ENCODE data around the gene FNDC11. TPM values are rescaled to one million over a fixed set of nuclear protein-coding genes. Genes with fewer than 3 reads are reported as not detected.

The FNDC11 gene
- total RNA-seq, 4 donors from 2014 or later = 0.12 to 0.39 TPM; not detected in 2

DNA sequence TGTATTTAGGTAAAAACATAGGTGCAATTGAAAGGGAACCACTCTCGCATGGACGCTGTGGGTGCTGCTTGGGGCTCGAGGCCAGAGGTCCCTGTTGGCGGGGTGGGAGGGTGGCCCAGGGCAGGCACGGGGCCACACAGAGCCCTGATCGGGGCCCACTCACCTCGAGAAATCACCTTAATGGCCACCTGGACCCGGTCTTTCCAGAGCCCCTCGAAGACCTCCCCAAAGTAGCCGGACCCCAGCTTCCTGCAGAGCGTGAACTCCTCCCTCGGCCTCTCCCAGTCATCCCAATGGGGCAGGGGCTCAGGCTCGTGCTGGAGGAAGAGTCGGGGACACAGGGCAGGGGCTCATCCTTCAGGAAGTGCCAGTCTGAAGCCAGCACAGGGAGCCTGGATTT, 20.6 kb upstream of the FNDC11 start:
- no peak overlapping the region for H3K4me3 ChIP-seq (ENCODE audit: low read depth, poor library complexity, severe bottlenecking)
- no peak for TF ChIP-seq POLR2A (IDR thresholded peaks at IDR 0.05)
- TF ChIP-seq, protein P1, sequence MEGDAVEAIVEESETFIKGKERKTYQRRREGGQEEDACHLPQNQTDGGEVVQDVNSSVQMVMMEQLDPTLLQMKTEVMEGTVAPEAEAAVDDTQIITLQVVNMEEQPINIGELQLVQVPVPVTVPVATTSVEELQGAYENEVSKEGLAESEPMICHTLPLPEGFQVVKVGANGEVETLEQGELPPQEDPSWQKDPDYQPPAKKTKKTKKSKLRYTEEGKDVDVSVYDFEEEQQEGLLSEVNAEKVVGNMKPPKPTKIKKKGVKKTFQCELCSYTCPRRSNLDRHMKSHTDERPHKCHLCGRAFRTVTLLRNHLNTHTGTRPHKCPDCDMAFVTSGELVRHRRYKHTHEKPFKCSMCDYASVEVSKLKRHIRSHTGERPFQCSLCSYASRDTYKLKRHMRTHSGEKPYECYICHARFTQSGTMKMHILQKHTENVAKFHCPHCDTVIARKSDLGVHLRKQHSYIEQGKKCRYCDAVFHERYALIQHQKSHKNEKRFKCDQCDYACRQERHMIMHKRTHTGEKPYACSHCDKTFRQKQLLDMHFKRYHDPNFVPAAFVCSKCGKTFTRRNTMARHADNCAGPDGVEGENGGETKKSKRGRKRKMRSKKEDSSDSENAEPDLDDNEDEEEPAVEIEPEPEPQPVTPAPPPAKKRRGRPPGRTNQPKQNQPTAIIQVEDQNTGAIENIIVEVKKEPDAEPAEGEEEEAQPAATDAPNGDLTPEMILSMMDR (IDR thresholded peaks at IDR 0.05) = no peak
- 70 to 80% methylated on average over 14 of the region's 14 CpGs for WGBS, 2 donors
- intact Hi-C loops (cut with DNase I; ENCODE audit: low total_unique reads) = no loop called here
- DNase-seq (ENCODE audit: low spot score in 2 of 2) = peak in 1 of 2 donors; percentile 87

DNA sequence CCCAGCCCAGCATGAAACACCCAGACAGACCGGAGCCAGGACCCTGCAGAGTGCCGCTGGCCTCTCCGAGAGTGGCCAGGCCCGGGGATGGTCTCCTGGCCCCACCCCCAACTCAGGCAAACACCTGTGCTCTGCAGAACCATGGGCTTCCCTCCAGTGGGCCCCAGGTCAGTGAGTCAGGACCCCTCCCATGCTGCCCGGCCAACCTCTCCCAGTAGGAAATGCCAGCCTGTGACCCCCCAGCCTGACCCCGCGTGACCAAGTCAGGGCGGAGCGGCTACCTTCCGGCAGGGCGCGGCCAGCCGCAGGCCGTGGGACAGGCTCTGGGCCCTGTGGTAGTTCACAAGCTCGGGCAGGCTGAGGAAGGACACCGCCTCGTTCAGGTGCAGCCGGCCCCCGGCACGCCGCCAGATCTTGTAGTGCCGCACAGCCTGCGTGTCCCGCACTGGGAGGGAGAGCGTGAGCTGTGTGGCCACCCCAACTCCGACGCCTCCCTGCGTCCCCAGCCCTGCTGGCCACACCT, 20.0 kb upstream of the FNDC11 start:
- peak in 1 of 2 donors; percentile 94 for DNase-seq (ENCODE audit: low spot score in 2 of 2)
- no peak overlapping the region for H3K4me3 ChIP-seq (ENCODE audit: low read depth, poor library complexity, severe bottlenecking)
- 33 to 48% methylated on average over 3 to 15 of the region's 28 CpGs for WGBS, 2 donors
- intact Hi-C loops (cut with DNase I; ENCODE audit: low total_unique reads) = no loop called here
- TF ChIP-seq, protein P1 (IDR thresholded peaks at IDR 0.05) = no peak
- no peak for TF ChIP-seq POLR2A (IDR thresholded peaks at IDR 0.05)

DNA sequence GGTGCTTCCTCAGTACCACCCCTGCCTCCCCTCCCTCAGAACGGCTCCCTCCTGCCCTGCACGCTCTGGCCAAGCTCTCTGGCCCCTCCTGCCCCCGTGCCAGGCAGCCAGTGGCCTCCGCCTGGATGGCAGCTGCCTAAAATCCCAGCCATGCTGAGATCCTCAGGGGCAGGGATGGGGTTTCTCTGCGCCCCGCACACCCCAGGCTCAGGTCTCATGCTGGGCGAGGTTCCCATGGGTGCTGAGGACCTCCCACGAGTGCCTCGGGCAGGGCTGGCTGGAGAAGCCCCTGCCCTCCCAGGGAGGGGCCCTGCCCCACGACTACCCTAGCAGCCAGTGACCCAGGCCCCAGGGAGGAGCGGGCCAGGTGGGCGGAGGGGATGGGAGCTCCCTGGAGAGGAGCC, 19.5 kb upstream of the FNDC11 start:
- TF ChIP-seq, protein P1 (IDR thresholded peaks at IDR 0.05) = no peak
- TF ChIP-seq POLR2A (IDR thresholded peaks at IDR 0.05) = no peak
- DNase-seq (ENCODE audit: low spot score in 2 of 2) = no peak
- no peak overlapping the region for H3K4me3 ChIP-seq (ENCODE audit: low read depth, poor library complexity, severe bottlenecking)
- WGBS, 2 donors = 32 to 33% methylated on average over 12 of the region's 12 CpGs
- intact Hi-C loops (cut with DNase I; ENCODE audit: low total_unique reads) = no loop called here

DNA sequence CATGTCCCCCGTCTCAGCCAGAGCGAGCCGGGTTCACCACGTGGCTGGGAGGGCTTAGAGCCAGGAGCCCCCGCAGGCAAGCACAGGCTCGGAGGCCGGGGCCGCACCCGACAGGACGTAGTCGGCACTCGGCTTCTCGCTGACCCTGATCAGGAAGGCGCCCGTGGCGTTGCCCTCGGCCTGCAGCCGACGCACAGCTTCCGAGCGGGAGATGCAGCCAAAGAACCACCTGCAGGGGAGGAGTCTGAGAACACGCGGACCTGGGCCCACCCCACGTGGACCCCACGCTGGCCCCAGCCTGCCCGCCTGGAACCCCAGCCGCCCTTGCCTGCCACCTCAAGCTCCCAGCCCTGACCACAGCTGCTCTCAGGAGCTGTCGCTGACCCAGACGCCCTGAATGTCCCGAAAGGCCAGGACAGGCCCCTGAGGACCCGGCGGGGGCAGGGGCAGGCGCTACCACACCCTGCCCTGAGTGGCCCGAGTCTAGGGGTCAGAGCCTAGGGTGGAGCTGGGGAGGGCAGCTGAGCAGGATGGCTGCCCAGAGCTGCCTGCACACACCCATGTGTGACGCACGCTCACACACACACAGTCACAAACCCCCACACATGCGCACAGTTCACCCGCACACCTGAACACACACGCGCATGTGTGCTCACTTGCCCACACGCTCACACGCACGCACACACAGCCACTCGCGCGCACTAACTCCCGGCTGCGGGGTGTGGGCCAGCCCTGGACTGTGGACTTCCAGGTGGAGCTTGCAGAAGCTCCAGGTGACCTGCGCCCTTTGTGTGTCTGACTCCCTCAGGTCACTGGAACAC, 18.9 kb upstream of the FNDC11 start:
- DNase-seq (ENCODE audit: low spot score in 2 of 2) = peak in 1 of 2 donors; percentile 88
- H3K4me3 ChIP-seq (ENCODE audit: low read depth, poor library complexity, severe bottlenecking) = no peak overlapping the region
- TF ChIP-seq, protein P1 (IDR thresholded peaks at IDR 0.05) = no peak
- no peak for TF ChIP-seq POLR2A (IDR thresholded peaks at IDR 0.05)
- WGBS, 2 donors = 34 to 42% methylated on average over 35 to 49 of the region's 49 CpGs
- intact Hi-C loops (cut with DNase I; ENCODE audit: low total_unique reads) = no loop called here

DNA sequence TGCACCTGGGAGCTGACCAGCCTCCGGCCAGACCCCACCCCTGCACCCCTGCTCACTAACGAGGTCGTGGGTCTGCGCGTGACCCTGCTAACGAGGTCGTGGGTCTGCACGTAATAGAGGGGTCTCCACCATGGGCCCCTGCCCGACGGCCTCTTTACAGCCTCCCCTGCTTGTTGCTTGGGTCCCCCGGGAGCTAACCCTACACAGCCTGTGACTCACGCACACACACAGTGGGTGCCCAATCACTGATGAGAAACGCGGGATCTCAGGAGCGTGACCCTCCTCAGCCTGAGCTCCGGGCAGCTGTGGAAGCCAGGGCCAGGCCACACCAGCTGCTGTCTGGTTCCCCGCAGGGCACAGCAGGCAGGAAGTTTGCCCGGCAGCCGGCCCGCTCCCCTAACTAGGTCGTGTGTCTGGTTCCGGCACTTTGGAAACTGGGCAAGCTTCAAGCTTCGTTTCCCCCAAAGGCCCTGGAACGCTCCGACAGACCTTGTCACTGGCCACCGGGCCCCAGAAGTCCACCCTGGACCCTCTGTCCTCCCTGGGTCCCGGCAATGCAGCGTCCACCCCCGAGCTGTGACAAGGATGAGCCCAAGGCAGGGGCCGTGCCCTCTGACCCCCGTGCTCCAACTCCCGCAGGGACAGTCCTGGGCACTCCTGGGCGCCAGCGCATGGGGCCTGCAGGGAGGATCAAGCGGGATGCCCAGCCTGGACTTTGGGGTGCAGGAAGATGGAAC, 17.6 kb upstream of the FNDC11 start:
- H3K4me3 ChIP-seq (ENCODE audit: low read depth, poor library complexity, severe bottlenecking) = peak overlapping the region; percentile 29
- intact Hi-C loops (cut with DNase I; ENCODE audit: low total_unique reads) = no loop called here
- 14 to 34% methylated on average over 11 to 32 of the region's 35 CpGs for WGBS, 2 donors
- TF ChIP-seq POLR2A (IDR thresholded peaks at IDR 0.05) = no peak
- TF ChIP-seq, protein P1 (IDR thresholded peaks at IDR 0.05) = no peak
- no peak for DNase-seq (ENCODE audit: low spot score in 2 of 2)
